ENCODE measurements around the gene MAML2. TPM values are rescaled to one million over a fixed set of nuclear protein-coding genes. Genes with fewer than 3 reads are reported as not detected.

The MAML2 gene
- total and polyA plus RNA-seq, 9 of the 15 experiments (the other 6 are each of a cell fraction or from before 2014, with no cell fraction given): 0.79 to 6.8 (median 4.8) TPM

DNA sequence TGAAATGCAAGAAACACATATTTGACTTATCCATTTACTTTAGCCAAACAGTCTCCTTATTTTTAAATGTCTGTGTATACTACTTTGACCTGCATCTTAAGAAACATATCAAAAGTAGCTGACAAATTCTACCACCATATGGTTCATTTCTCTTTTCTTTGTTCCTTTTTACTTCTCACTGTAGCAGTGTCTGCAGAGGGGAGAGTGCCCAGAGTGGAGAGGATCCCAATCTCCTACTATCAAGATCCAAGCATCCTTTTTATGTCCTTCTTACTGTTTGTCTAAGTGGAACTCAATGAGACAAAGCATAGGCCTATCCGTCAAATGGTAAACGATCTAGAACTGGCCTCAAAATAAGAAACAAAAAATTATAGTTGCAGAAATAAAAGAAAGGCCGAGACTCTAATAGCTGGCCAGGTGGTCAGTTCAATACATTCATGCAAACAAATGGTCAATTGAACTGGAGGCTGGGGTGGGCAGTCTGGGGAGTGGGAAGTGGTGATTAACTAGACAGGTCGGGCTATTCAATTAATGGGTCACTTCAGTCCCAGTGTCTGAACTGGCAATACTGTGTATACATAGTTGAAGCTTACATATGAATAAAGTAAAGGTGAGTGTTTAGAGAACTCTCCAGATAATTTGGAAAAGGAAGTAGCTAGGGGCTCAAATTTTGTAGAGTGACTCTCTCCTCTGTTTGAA lies 149.1 kb downstream of the MAML2 start:
- H3K4me2 ChIP-seq (ENCODE audit: insufficient read depth, low read length): no peak overlapping the region
- intact Hi-C loops (cut with micrococcal nuclease) (no loop called here), in situ Hi-C loops (cut with MboI) (no loop called here)
- H3K36me3 ChIP-seq (ENCODE audit: control insufficient read depth, insufficient read depth, low read length): no peaks in the 10 kb centered on the region
- no peaks in the 10 kb centered on the region for H3K79me2 ChIP-seq (ENCODE audit: control insufficient read depth, insufficient read depth, low read length)
- H3K27ac ChIP-seq (ENCODE audit: extremely low read depth, low read depth, low read length): no peak overlapping the region
- no peaks in the 10 kb centered on the region for H4K20me1 ChIP-seq (replicated peaks; ENCODE audit: control insufficient read depth, insufficient read depth, low read length)
- FAIRE-seq (no peak), DNase-seq (ENCODE audit: extremely low read depth in 1 of 4, low spot score in 3 of 4) (no peak), ATAC-seq (no peak)
- WGBS (ENCODE audit: insufficient coverage, low coverage, missing lambda C conversion rate): 74% methylated on average over 4 of the region's 4 CpGs
- BruUV-seq (replicated peaks): no TSS peak
- no peak overlapping the region for H2AFZ ChIP-seq (ENCODE audit: low read depth, low read length)
- no peak overlapping the region for H3K4me3 ChIP-seq
- TF ChIP-seq PHB2 (IDR thresholded peaks at IDR 0.05; ENCODE audit: low read depth) (no peak), ZNF224 (CRISPR knock-in tag; IDR thresholded peaks at IDR 0.05) (no peak), ZSCAN32 (CRISPR knock-in tag; IDR thresholded peaks at IDR 0.05) (no peak), ZEB2 (IDR thresholded peaks at IDR 0.05) (no peak), ZNF695 (CRISPR knock-in tag; IDR thresholded peaks at IDR 0.05) (no peak), ZNF668 (CRISPR knock-in tag; IDR thresholded peaks at IDR 0.05) (no peak), NFE2L1 (tag; IDR thresholded peaks at IDR 0.05; ENCODE audit: borderline replicate concordance, low read depth) (no peak), YY1 (IDR thresholded peaks at IDR 0.05; ENCODE audit: borderline replicate concordance in 1 of 3, control insufficient read depth in 1 of 3, extremely low read depth in 1 of 3, insufficient read depth in 3 of 3, insufficient read length in 1 of 3, insufficient replicate concordance in 2 of 3, low read depth in 1 of 3, low read length in 2 of 3) (no peak)
- TF ChIP-seq, protein P1, sequence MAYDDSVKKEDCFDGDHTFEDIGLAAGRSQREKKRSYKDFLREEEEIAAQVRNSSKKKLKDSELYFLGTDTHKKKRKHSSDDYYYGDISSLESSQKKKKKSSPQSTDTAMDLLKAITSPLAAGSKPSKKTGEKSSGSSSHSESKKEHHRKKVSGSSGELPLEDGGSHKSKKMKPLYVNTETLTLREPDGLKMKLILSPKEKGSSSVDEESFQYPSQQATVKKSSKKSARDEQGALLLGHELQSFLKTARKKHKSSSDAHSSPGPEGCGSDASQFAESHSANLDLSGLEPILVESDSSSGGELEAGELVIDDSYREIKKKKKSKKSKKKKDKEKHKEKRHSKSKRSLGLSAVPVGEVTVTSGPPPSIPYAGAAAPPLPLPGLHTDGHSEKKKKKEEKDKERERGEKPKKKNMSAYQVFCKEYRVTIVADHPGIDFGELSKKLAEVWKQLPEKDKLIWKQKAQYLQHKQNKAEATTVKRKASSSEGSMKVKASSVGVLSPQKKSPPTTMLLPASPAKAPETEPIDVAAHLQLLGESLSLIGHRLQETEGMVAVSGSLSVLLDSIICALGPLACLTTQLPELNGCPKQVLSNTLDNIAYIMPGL (CRISPR knock-in tag; IDR thresholded peaks at IDR 0.05): no peak
- TF ChIP-seq, protein P2, sequence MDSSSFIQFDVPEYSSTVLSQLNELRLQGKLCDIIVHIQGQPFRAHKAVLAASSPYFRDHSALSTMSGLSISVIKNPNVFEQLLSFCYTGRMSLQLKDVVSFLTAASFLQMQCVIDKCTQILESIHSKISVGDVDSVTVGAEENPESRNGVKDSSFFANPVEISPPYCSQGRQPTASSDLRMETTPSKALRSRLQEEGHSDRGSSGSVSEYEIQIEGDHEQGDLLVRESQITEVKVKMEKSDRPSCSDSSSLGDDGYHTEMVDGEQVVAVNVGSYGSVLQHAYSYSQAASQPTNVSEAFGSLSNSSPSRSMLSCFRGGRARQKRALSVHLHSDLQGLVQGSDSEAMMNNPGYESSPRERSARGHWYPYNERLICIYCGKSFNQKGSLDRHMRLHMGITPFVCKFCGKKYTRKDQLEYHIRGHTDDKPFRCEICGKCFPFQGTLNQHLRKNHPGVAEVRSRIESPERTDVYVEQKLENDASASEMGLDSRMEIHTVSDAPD (CRISPR knock-in tag; IDR thresholded peaks at IDR 0.05): no peak
- no peaks in the 10 kb centered on the region for H3K9me3 ChIP-seq (replicated peaks; ENCODE audit: control insufficient read depth, insufficient read depth, low read depth, low read length)
- ChIA-PET CTCF (ENCODE audit: low intra/inter-chr PET ratio) (no interaction called here), POLR2A (no interaction called here)
- H3K27me3 ChIP-seq (ENCODE audit: control insufficient read depth in 2 of 2, insufficient read depth in 2 of 2, low read length in 2 of 2): no peaks in the 10 kb centered on the region
- H3K4me1 ChIP-seq (replicated peaks in 1 of 2; ENCODE audit: control insufficient read depth in 2 of 2, insufficient read depth in 2 of 2, low read length in 2 of 2): no peaks in the 10 kb centered on the region; a peak in 1 of 5 replicates
- no peaks in the 10 kb centered on the region for H3K9me1 ChIP-seq (ENCODE audit: control insufficient read depth, insufficient read depth, low read length)
- no peak overlapping the region for H3K9ac ChIP-seq (ENCODE audit: insufficient read depth in 1 of 2, low read depth in 2 of 2, low read length in 2 of 2)

Data from K562 (cell line).